HepG2 (cell line): Measurements from ENCODE around the gene BORCS5. TPM values are rescaled to one million over a fixed set of nuclear protein-coding genes. Genes with fewer than 3 reads are reported as not detected.

Experiments
- ATAC-seq: fragments of 200-7000 bp; cut with Tn5 transposase; 3 replicates; pipeline ENCODE4 v1.9.1; 2020; ENCODE audit warnings: mild to moderate bottlenecking, moderate library complexity
- BruUV-seq: library from RNA; stranded (reverse); fragments of 400-500 nt; replicated peaks from 2 replicates; lab custom pipeline; 2021; lab: Mats Ljungman, UMichigan
- CTCF ChIA-PET: fragments of 300-600 bp; formaldehyde crosslinking; extraction: SDS; loops from one replicate; lab custom pipeline; 2021; ENCODE audit warnings: low total read pairs, inconsistent platforms, low intra/inter-chr PET ratio; lab: Yijun Ruan, JAX
- POLR2A ChIA-PET: fragments of 350-600 bp; sonication (Branson Sonifier 250); formaldehyde crosslinking; loops from one replicate; lab custom pipeline; 2020; ENCODE audit warnings: antibody characterized with exemption, inconsistent platforms; lab: Yijun Ruan, JAX
- DNase-seq: peaks from one replicate; pipeline ENCODE4 v3.0.0-alpha.2; 2015; ENCODE audit warnings: low spot score
- FAIRE-seq: peaks from 3 replicates; lab custom pipeline; 2011; peaks lifted over from hg19 to GRCh38; lab: Jason Lieb, UNC
- H2AFZ ChIP-seq: one replicate; pipeline ENCODE4 v1.6.1; 2011; ENCODE audit warnings: low read length, inconsistent platforms
- H3K27ac ChIP-seq: fragments of 300-600 bp; 3 replicates; pipeline ENCODE4 v1.8.0; 2011; ENCODE audit warnings: mixed run types, mild to moderate bottlenecking, mixed read lengths, low read length, inconsistent platforms; ENCODE audit not compliant: insufficient read depth; ENCODE audit errors: extremely low read length
- H3K27me3 ChIP-seq, 2 experiments: fragments of 200-600 bp in 1 of 2; 2 replicates in 1 of 2; 3 replicates in 1 of 2; pipeline versions ENCODE4 v1.6.0 to v1.8.0; 2011; ENCODE audit warnings: low read length in 2 of 2, mild to moderate bottlenecking in 2 of 2, moderate library complexity in 2 of 2, inconsistent platforms in 1 of 2; ENCODE audit not compliant: insufficient read depth in 2 of 2, control insufficient read depth in 1 of 2
- H3K36me3 ChIP-seq, 2 experiments: fragments of 200-600 bp in 1 of 2; replicated peaks in 1 of 2; 2 replicates in 1 of 2; 3 replicates in 1 of 2; pipeline versions ENCODE4 v1.5.1 to v1.8.0; 2011; ENCODE audit warnings: low read length in 2 of 2, inconsistent platforms in 1 of 2; ENCODE audit not compliant: insufficient read depth in 2 of 2, control insufficient read depth in 1 of 2
- H3K4me1 ChIP-seq: 2 replicates; pipeline ENCODE4 v1.5.1; 2012; ENCODE audit warnings: low read length, inconsistent platforms; ENCODE audit not compliant: insufficient read depth
- H3K4me2 ChIP-seq: 2 replicates; pipeline ENCODE4 v1.6.0; 2011; ENCODE audit warnings: low read depth, low read length, inconsistent platforms
- H3K4me3 ChIP-seq, 3 experiments: fragments of 200-600 bp in 1 of 3; sonication (generic), shearing (Covaris generic) in 1 of 3; replicated peaks in 1 of 3; 2 replicates each; pipeline ENCODE4 v1.5.1; 2011 to 2016; ENCODE audit warnings: low read length in 3 of 3, inconsistent platforms in 2 of 3, low read depth in 2 of 3, mild to moderate bottlenecking in 2 of 3, control low read depth in 1 of 3, mixed read lengths in 1 of 3; ENCODE audit not compliant: insufficient read depth in 1 of 3
- H3K79me2 ChIP-seq: one replicate; pipeline ENCODE4 v1.6.1; 2011; ENCODE audit warnings: low read length, inconsistent platforms; ENCODE audit not compliant: insufficient read depth
- H3K9ac ChIP-seq: 2 replicates; pipeline ENCODE4 v1.6.0; 2011; ENCODE audit warnings: mild to moderate bottlenecking, low read depth, low read length, inconsistent platforms; ENCODE audit not compliant: insufficient read depth
- H3K9me3 ChIP-seq: 2 replicates; pipeline ENCODE4 v1.5.1; 2012; ENCODE audit warnings: mild to moderate bottlenecking, low read length
- H4K20me1 ChIP-seq: 2 replicates; pipeline ENCODE4 v1.6.0; 2011; ENCODE audit warnings: inconsistent platforms, mild to moderate bottlenecking, low read length, moderate library complexity; ENCODE audit not compliant: insufficient read depth
- GTF2F1 ChIP-seq: fragments of 150-350 bp; IDR thresholded peaks from 2 replicates; pipeline ENCODE4 v1.6.1; 2014; ENCODE audit warnings: low read length
- PHF8 ChIP-seq: sonication (generic); formaldehyde crosslinking; IDR thresholded peaks from 2 replicates; pipeline ENCODE4 v1.5.0; 2020; ENCODE audit warnings: missing genetic modification reagents
- SRSF4 ChIP-seq: fragments of 200-400 bp; formaldehyde crosslinking; IDR thresholded peaks from one replicate; pipeline ENCODE4 v1.6.1; 2018; ENCODE audit warnings: mild to moderate bottlenecking, low read depth, low read length, moderate library complexity; ENCODE audit not compliant: poor library complexity, severe bottlenecking
- TRIM24 ChIP-seq: sonication (generic); formaldehyde crosslinking; IDR thresholded peaks from 2 replicates; pipeline ENCODE4 v1.8.0; 2022; ENCODE audit warnings: mild to moderate bottlenecking, missing genetic modification reagents
- ZBTB42 ChIP-seq: sonication (generic); formaldehyde crosslinking; IDR thresholded peaks from 2 replicates; pipeline ENCODE4 v1.5.0; 2020; ENCODE audit warnings: mild to moderate bottlenecking, missing genetic modification reagents
- ZNF136 ChIP-seq: sonication (generic); formaldehyde crosslinking; IDR thresholded peaks from 2 replicates; pipeline ENCODE4 v1.8.1; 2022; ENCODE audit warnings: low read depth, mild to moderate bottlenecking, moderate library complexity, missing genetic modification reagents
- WGBS: methylation state at CpG from one replicate; pipeline ENCODE4 v1.1.6; 2017; ENCODE audit warnings: low lambda C conversion rate; 5-methylcytosine and 5-hydroxymethylcytosine counted together
- in situ Hi-C: cut with HindIII; loops from 2 replicates; pipeline ENCODE4 v1.10.0; 2017; ENCODE audit warnings: low pct_unique_long_range_greater_than_20kb; ENCODE audit not compliant: extremely low pct_ligation_motif_present
- intact Hi-C: fragments of 100-400 bp; cut with micrococcal nuclease; formaldehyde crosslinking; loops from one replicate; pipeline ENCODE4 v1.10.0; 2022; ENCODE audit not compliant: unreplicated experiment
- polyA plus RNA-seq, 8 experiments: library from polyadenylated mRNA; depleted of rRNA in 3 of 8; stranded (reverse) in 7 of 8; unstranded in 1 of 8; fragments of >200 nt; fragmentation: Illumina TruSeq in 4 of 8; extraction: Trizol in 4 of 8; gene quantifications; 2 replicates each; pipeline versions ENCODE4 v1.2.1 to v1.2.3, GENCODE V29; 2011 to 2016; ENCODE audit warnings: low read depth in 4 of 8, missing spikeins in 1 of 8, mixed read lengths in 1 of 8; ENCODE audit not compliant: insufficient read depth in 1 of 8
- total RNA-seq, 5 experiments: library from RNA; depleted of rRNA; stranded (reverse); fragments of >200 nt; fragmentation: Illumina TruSeq; extraction: Trizol; gene quantifications; 2 replicates each; pipeline ENCODE4 v1.2.3, GENCODE V29; 2016; ENCODE audit warnings: low read depth in 1 of 5
- TF ChIP-seq, protein P1 (sequence below): sonication (generic); formaldehyde crosslinking; IDR thresholded peaks from 2 replicates; pipeline ENCODE4 v1.8.0; 2022; ENCODE audit warnings: missing genetic modification reagents, low read depth, mild to moderate bottlenecking, borderline replicate concordance

The BORCS5 gene
- total and polyA plus RNA-seq, 2 of the 13 experiments (the other 11 are each of a cell fraction or from before 2014, with no cell fraction given), result 3.9 to 4.7 TPM

DNA sequence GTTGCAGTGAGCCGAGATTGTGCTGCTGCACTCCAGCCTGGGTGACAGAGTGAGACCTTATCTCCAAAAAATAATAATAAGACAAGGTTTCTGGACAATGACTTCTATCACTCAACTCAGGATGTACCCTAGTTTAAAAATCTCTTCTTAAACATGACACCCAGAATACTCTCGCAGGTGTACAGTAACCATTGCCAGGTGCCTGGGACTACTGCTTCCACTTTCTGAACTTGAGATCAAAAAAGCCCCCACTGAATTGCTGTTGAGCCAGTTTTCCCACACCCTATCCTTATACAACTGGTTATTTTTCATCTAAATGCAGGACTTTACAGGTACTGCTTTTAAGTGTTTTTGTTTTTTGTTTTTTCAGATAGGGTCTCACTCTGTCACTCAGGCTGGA is 36.3 kb downstream of the BORCS5 start:
- FAIRE-seq, result no peak
- H3K27me3 ChIP-seq, result no peaks in the 10 kb centered on the region
- peaks cover 59% of the 10 kb centered on the region for H3K4me1 ChIP-seq
- H3K9me3 ChIP-seq, result no peaks in the 10 kb centered on the region
- no peak for TF ChIP-seq ZNF136 (CRISPR knock-in tag)
- TF ChIP-seq, protein P1, sequence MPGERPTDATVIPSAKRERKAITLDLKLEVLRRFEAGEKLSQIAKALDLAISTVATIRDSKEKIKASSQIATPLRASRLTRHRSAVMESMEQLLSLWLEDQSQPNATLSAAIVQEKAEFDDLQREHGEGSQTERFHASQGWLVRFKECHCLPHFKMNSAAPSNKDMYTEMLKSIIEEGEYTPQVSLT (CRISPR knock-in tag), result no peak
- TF ChIP-seq SRSF4, result no peak
- TF ChIP-seq ZBTB42, result no peak
- no TSS peak for BruUV-seq
- H3K9ac ChIP-seq, result no peak overlapping the region
- WGBS, result 94% methylated on average over 2 of the region's 2 CpGs
- intact Hi-C loops (no loop called here), in situ Hi-C loops (no loop called here)
- no peaks in the 10 kb centered on the region for H3K36me3 ChIP-seq
- no peak for ATAC-seq
- H2AFZ ChIP-seq, result no peak overlapping the region
- H3K4me2 ChIP-seq, result no peak overlapping the region
- no peak overlapping the region for H3K4me3 ChIP-seq
- CTCF ChIA-PET, result no interaction called here
- no peak overlapping the region for H3K27ac ChIP-seq
- DNase-seq, result no peak
- H3K79me2 ChIP-seq, result no peaks in the 10 kb centered on the region
- POLR2A ChIA-PET, result interaction anchor here (1.1 kb wide), 1 partner anchor 8 kb away, joined by 4 read pairs; no protein-coding TSS in a partner anchor
- H4K20me1 ChIP-seq, result no peaks in the 10 kb centered on the region

DNA sequence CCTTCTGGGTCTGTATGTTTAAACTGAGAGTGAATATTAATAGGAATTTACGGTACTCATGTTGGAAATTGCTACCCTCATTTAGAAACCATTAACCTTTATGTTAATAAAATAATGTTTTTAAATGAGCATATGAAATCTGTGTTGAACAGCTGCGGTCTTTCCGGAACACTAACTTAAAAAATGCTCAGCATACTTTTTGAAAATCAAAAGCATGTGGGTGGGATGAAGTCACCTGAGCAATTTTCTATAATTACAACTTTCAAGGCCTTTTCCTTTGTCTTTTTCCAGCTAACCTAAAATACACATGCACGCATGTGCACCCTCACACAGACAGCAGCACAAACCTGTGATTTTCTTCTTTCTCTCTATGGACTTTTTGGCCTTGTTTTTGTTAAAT is 39.8 kb downstream of the BORCS5 start:
- no peak for ATAC-seq
- no peak for FAIRE-seq
- TF ChIP-seq GTF2F1 (no peak), TRIM24 (CRISPR knock-in tag) (no peak), PHF8 (CRISPR knock-in tag) (no peak)
- Histone ChIP-seq H4K20me1 (no peaks in the 10 kb centered on the region), H3K27me3 (no peaks in the 10 kb centered on the region), H3K4me2 (no peak overlapping the region), H3K36me3 (no peaks in the 10 kb centered on the region), H2AFZ (no peak overlapping the region), H3K9me3 (no peaks in the 10 kb centered on the region), H3K79me2 (peaks cover 3% of the 10 kb centered on the region), H3K9ac (no peak overlapping the region), H3K27ac (no peak overlapping the region), H3K4me1 (peaks cover 78% of the 10 kb centered on the region), H3K4me3 (no peak overlapping the region)
- 95% methylated on average over 4 of the region's 4 CpGs for WGBS
- intact Hi-C loops, result no loop called here
- POLR2A ChIA-PET, result no interaction called here
- no TSS peak for BruUV-seq
- CTCF ChIA-PET, result no interaction called here
- in situ Hi-C loops, result no loop called here
- no peak for DNase-seq
